Neural cell (in vitro differentiated cells): ENCODE data around the gene ATP10D.
"Not testable (repeated sequence)": the region's sequence is repeated elsewhere in the genome, so short reads cannot be mapped to it uniquely, and the experiment has no call there.

Source experiments
- CTCF ChIP-seq: fragments of 450-650 bp; IDR thresholded peaks from 2 replicates; pipeline ENCODE4 v1.5.1; 2014; ENCODE audit warnings: antibody characterized with exemption, mild to moderate bottlenecking, moderate library complexity; ENCODE audit not compliant: poor library complexity, severe bottlenecking
- POLR2AphosphoS5 ChIP-seq: IDR thresholded peaks from 2 replicates; pipeline ENCODE4 v1.6.1; 2012

GRCh38 chr4:47542640-47543039, 57.6 kb downstream of the ATP10D start:
- not testable (repeated sequence) for TF ChIP-seq POLR2AphosphoS5, CTCF
